Kidney glomerular epithelial cell (primary cell): Measurements from ENCODE around the gene C19orf53.
"Not testable (repeated sequence)": the region's sequence is repeated elsewhere in the genome, so short reads cannot be mapped to it uniquely, and the experiment has no call there.

Source experiments
- DNase-seq: peaks from one replicate; lab custom pipeline; 2025; lab: John Stamatoyannopoulos, UW

The C19orf53 gene

DNA sequence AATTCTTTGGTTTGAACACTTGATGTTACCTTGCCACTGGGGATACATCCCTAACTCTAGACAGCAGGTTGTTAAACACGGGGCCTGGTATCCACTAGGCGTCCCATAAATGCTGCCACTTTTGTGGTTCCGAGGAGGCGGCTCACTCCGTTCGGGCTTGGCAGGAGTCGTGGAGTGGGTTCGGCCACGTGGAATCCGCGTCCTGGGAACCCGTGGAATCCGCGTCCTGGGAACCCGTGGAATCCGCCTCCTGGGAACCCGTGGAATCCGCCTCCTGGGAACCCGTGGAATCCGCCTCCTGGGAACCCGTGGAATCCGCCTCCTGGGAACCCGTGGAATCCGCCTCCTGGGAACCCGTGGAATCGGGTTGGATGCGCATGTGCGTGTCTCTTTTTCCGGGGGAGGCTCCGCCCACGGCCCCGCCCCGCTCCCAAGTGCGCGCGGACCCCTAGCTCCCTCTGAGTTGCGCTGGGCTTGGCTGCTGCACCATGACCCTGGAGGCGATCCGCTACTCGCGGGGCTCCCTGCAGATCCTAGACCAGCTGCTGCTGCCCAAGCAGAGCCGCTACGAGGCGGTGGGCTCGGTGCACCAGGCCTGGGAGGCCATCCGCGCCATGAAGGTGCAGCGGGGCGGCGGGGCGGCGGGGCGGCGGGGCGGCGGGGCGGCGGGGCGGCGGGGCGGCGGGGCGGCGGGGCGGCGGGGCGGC lies 10.0 kb upstream of the C19orf53 start, which contains the start of gene MRI1:
TSS of gene MRI1 (plus strand) at position 422 of the 707 bp plus-strand sequence. CDS start at position 489, 67 bp downstream.
- no peak for DNase-seq

DNA sequence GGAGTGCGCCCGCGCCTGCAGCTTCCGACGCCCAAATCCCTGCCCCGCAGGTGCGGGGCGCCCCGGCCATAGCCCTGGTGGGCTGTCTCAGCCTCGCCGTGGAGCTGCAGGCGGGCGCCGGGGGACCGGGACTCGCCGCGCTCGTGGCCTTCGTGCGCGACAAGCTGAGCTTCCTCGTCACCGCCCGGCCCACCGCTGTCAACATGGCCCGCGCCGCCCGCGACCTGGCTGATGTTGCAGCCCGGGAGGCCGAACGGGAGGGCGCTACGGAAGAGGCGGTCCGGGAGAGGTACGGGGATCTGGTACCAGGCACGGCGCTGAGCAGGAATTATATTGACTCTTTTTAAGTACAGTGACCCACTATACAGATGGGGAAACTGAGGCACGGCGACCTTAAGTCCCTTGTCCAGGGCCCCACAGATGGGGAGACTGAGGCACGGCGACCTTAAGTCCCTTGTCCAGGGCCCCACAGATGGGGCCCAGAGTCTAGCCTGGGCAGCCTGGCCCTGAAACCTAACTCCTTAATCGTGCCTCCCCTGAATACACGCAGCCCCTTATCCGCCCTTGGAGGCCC lies 9.3 kb upstream of the C19orf53 start:
- no peak for DNase-seq

DNA sequence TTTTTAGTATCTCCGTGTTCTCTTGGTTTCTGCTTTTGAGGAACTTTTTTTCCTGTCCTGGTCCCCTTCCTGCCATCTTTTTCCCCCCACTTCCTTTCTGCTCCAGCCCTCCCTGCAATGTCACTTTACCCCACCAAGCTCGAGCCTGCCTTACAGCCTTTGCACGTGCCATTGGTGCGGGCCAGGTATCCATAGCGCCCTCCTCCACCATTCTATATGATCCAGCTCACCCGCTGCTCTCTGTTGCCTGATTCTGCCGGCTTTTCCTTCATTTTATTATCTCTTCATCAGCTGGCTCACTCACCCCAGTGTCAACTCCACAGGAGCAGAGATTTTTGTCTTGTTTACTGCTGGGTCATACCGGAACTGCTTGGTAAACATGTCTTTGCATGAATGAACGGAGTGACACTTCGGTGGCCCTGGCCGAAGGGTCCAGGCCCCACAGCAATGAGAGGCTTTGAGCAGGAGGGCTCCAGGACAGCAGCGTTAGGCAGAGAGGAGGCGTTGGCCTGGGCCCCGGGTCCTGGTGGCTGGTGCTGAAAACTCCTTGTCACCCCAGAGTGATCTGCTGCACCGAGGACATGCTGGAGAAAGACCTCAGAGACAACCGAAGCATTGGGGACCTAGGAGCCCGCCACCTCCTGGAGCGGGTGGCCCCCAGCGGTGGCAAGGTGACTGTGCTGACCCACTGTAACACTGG lies 8.7 kb upstream of the C19orf53 start:
- DNase-seq, result no peak

DNA sequence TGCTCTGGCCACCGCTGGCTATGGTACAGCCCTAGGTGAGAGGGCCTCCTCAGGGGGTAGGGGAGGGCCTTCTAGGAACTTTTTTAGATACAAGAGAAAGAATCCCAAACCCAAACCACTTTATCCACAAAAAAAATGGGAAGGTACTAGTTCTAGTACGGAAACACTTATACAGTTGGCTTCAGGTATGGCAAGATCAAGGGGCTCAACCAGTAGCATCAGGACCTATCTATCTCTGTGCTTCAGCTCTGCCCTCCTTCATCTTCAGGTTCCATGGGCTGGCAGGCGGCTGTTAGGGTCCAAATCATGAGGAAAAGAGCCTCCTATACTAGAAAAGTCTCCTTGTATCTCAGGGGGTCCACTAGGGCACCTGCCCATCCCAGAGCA lies 8.2 kb upstream of the C19orf53 start:
- DNase-seq, result no peak

DNA sequence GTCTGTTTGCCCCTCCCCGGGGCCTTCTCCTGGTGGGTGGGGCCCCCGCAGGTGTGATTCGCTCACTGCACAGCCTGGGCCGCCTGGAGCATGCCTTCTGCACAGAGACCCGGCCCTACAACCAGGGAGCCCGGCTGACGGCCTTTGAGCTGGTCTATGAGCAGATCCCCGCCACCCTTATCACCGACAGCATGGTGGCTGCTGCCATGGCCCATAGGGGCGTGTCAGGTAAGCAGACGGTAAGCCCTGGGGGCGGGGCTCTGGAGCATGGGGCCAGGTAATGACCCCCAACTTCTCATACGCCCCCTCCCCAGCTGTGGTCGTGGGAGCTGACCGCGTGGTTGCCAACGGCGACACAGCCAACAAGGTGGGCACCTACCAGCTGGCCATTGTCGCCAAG lies 5.7 kb upstream of the C19orf53 start:
- DNase-seq, result no peak

DNA sequence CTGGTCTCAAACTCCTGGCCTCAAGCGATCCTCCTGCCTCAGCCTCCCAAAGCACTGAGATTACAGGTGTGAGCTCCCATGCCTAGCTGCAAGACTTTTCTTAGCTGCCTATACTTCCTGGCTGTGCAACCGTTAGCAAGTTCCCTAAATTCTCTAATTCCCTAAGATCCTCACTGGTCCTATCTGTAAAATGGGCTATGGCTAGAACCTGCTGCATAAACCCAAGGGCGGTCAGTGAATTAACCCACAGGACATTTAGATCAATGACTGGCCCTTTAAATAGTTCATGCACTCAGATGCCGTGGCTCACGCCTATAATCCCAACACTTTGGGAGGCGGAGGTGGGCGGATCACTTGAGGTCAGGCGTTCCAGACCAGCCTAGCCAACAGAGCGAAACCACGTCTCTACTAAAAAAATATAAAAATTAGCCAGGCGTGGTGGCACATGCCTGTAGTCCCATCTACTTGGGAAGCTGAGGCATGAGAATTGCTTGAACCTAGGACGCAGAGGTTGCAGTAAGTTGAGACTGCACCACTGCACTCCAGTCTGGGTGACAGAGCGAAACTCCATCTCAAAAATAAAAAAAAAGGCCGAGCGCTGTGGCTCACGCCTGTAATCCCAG lies 4.1 kb upstream of the C19orf53 start:
- peak; percentile 39 for DNase-seq

DNA sequence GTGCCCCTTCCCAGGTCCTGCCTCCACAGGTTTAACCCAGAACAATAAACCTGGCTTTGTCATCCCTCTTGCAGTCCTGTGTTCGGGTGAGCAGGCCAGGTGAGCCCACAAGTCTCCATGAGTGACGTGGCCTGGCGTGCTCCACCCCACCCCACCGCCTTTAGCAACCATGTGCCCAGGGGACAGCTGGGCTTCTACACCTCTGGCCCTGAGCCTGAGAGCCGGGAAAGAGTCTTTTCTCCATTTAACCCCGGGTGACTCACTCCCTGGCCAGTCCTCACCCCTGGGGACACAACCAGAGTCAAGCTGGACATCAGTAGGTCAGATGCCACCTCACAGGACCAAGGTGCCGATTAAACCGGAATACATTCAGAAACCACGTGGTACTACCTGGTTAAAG lies 4.1 kb downstream of the C19orf53 start:
- no peak for DNase-seq

DNA sequence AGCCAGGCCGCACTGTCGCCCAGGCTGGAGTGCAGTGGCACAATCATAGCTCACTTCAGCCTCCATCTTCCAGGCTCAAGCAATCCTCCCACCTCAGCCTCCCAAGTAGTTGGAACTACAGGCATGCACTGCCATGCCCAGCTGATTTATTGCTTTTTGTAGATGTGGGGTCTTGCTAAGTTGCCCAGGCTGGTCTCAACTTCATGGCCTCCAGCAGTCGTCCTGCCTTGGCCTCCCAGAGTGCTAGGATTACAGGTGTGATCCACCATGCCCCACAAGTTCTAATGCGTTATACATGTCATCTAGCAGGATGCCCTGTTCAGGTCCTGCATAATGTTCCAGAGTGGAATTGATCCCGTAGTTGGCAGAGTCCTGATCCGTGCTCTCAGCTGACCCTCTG lies 4.6 kb downstream of the C19orf53 start:
- DNase-seq, result no peak

DNA sequence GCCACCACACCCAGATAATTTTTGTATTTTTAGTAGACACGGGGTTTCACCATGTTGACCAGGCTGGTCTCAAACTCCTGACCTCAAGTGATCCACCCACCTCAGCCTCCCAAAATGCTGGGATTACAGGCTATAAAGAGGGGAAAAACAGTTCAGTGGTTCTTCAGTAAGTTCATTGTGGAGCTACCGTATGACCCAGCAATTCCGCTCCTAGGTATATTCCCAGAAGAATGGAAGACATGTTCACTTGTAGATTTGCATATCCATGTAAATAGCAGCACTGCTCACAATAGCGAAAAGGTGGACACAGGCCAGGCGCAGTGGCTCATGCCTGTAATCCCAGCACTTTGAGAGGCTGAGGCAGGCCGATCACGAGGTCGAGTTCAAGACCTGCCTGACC lies 5.5 kb downstream of the C19orf53 start:
- not testable (repeated sequence) for DNase-seq

DNA sequence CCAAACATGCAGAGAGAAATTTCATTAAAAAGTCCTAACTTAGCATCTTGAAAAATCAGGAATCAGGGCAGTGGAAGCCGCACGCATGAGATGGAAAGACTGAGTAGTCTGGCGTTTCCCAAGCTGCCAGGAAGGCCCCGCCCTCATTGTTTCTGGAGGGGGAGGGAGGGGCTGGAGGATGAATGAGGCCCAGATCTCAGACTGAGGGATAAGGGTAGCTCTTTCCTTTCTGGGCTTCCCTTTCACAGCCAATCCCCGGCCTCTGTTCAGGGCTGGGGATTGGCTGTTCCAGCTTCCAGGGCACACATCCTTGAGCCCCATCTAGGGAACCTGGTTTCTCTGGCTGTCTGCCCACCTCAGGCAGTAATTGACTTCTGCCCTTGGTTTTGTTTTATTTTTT lies 7.3 kb downstream of the C19orf53 start:
- no peak for DNase-seq

DNA sequence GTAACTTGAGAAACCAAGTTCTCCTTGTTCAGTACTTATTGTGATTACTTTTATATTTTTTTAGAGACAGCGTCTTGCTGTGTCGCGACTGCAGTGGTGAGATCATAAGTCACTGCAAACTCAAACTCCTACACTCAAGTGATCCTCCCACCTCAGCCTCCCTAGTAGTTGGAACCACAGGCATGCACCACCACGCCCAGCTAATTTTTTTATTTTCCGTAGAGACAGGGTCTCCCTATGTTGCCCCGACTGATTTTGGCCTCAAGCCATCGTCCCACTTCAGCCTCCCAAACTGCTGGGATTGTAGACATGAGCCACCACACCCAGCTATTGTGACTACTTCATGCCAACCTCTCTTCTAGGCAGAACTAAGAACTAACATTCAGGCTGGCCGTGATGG lies 8.3 kb downstream of the C19orf53 start:
- DNase-seq, result no peak

DNA sequence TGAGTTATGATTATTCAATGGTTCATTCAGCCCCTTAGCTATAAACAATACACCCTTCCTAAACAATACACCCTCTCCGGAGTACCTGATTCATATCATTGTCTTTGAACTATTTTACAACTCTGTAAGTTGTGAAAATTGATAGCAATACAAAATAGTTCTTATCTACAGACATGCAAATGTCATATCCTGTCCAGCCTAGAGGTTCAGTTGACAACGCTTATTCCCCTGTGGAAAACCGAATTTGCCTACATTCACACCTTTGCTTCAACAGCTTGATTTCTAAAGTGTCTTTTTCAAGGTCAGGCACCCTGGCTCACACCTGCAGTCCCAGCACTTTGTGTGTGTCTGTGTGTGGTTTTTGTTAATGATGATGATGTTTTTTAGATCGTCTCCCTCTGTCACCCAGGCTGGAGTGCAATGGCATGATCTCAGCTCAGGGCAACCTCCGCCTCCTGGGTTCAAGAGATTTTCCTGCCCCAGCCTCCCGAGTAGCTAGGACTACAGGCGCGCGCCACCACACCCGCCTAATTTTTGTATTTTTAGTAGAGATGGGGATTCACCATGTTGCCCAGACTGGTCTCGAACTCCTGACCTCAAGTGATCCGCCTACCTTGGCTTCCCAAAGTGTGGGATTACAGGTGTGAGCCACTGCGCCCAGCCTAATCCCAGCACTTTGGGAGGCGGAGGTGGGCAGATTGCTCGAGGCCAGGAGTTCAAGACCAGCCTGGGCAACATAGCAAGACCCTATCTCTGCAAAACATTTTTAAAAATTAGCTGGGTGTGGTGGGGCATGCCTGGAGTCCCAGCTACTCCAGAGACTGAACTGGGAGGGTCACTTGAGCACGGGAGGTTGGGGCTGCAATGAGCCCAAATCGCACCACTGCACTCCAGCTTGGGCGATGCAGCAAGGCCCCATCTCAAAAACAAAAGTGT lies 9.6 kb downstream of the C19orf53 start:
- no peak for DNase-seq

DNA sequence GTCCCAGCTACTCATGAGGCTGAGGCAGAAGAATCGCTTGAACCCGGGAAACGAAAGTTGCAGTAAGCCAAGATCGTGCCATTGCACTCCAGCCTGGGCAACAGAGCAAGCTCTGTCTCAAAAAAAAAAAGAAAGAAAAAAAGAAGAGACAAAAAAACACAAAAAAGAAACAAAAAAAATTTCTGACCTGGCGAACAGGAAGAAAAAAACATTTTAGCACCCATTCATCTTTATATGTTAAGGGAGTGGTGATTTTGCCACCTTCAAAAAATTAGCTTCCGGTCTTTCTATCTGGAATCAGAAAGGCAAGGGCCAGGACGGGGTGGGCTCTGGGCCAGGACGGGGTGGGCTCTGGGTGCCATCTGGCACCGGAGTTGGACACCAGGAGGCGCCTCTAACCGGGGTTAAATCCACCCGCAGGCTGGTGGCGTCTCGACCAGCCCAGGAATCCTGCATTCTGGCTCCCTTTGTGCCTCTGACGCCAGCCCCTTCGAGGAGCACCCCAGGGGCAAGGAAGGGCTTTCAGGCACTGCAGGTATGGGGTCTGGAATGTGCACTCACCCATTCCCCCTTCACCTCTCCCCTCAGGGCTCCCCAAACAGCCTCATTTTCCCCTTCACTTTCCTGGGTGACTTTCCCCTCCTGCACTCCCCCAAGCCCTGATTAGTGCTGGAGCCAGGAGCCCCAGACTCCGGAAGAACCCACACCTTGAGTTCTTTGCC lies 10.6 kb downstream of the C19orf53 start:
- DNase-seq, result no peak

DNA sequence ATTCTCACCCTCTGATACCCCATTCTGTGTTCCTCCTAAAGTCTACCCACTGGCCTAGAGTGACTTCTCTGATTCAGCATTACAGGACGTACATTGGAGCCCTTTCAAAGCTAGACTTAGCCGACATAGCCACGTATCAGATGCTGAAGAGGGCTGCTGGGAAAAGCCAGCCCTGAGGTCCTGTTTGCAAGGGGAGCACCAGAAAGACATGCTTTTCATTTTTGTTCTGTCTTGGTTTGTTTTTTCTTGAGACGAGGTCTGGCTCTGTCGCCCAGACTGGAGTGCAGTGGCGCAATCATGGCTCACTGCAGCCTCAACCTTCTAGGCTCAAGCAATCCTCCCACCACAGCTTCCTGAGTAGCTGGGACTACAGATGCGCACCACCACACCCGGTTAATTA lies 14.7 kb downstream of the C19orf53 start:
- no peak for DNase-seq

DNA sequence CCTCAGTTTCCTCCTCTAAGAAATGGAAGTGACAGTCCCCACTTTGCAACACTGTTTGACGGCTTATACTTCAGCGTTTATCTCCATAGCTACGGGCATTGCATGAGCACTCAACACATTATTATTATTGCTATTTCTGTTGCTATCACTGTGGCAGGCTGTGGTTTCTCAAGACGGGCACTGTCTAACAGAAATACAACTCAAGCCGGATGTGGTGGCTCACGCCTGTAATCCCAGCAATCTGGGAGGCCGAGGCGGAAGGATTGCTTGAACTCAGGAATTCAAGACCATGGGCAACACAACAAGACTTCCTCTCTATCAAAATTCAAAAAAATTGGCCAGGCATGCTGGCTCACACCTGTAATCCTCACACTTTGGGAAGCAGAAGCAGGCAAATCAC lies 16.1 kb downstream of the C19orf53 start:
- DNase-seq, result no peak

DNA sequence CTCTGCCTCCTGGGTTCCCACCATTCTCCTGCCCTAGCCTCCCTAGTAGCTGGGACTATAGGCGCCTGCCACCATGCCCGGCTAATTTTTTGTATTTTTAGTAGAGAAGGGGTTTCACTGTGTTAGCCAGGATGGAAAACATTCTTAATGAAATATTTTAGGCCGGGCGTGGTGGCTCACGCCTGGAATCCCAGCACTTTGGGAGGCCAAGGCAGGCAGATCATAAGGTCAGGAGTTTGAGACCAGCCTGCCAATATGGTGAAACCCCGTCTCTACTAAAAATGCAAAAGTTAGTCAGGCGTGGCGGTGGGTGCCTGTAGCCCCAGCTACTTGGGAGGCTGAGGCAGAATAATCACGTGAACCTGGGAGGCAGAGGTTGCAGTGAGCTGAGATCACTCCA lies 19.1 kb downstream of the C19orf53 start:
- not testable (repeated sequence) for DNase-seq

DNA sequence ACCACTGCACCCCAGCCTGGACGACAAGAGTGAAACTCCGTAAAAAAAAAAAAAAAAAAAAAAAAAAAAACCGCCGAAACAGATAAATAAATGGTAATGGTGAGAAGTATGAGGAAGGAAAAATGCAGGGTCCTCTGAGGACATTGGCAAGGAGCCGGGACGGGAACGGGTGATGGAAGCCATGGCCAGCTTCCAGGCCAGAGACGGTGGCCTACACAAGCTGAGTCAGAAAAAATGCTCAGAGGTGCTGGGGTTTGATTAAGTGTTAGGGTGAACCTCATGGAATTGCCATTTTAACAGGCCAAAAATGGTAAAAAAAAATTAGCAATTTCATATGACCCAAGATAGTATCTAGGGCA lies 20.1 kb downstream of the C19orf53 start:
- peak; percentile 71 for DNase-seq

DNA sequence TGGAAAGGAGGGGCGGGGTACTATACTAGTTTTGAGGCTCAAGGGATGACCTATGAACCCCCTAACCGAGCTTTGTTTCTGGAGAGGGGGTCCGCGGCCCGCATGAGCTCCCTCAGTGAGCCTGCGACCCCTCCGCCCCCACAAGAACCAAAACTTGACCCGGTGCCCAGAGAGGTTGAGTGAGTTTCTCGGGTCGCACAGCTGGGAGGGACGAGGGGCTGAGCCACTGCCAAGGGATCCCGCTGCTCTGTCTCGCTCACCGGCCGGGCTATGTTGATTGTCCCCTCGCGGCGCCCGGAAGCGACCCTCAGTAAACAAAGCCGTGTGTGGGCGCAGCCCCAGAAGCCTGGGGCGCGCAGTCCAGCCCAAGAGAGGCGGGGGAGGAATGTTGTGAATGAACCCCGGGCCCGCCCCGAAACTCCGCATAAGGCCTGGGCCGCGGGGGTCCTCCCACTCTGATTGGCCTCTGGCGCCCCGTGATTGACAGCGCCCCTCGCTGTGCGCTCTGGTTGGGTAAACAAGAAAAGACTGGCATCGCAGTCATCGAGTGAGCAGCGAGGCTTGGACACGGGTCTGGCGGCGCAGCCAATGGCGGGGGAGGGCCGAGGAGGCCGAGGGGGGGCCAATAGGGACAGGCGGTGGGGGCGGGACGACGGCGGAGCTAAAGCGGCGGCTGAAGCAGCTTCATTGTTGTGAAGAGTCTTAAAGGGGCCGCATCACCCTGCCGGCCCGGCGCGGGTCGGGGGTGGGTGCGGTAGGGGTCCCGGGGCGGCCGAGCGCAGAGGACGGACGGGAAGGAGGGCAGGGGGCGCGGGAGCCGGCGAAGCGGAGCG lies 20.7 kb downstream of the C19orf53 start, which contains the start of gene ZSWIM4:
TSS of gene ZSWIM4 (plus strand) at position 687 of the 833 bp plus-strand sequence. CDS start 206 bp downstream, outside the sequence.
- peak; percentile 97 for DNase-seq

DNA sequence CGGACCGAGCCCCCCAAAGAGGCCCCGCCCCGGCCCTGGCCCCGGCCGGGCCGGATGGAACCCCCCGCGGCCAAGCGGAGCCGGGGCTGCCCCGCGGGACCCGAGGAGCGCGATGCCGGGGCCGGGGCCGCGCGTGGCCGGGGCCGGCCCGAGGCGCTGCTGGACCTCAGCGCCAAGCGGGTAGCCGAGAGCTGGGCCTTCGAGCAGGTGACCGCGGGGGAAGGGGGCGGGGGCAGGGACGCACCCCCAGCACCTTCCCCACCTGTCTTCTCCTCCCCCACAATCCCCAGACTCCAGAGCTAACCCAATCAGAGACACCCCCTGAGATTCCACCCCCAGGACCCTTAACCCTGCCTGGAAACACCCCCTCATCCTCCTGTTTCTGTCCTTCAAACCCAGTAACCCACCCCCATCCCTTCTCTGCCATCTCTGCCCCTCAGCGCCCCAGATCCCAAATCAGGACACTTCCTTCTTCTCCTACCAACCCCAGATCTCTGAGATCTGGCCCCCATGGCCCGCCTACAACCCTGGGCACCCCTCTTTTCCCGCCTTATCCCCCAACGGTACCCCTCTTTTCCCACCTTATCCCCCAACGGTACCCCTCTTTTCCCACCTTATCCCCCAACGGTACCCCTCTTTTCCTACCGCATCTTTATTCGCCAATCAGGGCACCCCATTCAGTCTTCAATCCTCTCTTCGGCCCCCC lies 21.5 kb downstream of the C19orf53 start:
- no peak for DNase-seq
